OCI-LY7 (cell line): Measurements from ENCODE around the gene S100A6.

Experiments used
- EZH2phosphoT487 ChIP-seq: fragments of 200-600 bp; sonication (generic); IDR thresholded peaks from 2 replicates; pipeline ENCODE4 v1.6.1; 2018; ENCODE audit warnings: low read depth, borderline replicate concordance, mild to moderate bottlenecking, mixed run types, antibody characterized with exemption, low read length, moderate library complexity, mixed read lengths
- TF ChIP-seq, protein P1 (sequence below): fragments of 200-600 bp; sonication (generic); conservative IDR thresholded peaks from 2 replicates; pipeline ENCODE4 v1.5.1; 2014; ENCODE audit warnings: mild to moderate bottlenecking, antibody characterized with exemption, low read length, moderate library complexity, mixed read lengths

DNA sequence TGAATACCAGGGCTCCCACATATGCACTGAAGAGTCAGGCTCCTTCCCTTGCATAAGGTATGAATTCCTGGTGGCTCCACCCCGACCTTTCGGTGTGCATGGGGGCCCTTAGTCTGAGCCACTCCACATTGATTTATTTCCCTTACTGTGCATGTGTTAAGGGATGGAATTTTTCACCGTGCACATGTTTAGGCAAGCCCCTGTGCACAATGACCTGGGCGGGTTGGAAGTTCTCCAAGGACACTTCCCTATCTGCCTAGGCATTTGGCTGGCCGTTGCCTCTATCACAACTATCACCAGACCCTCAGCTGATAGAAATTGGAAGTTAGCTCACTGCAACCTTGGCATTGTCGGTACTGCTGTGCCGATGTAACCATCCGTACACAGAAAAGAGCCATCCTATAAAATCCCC, 9.7 kb downstream of the S100A6 start:
- no peak for TF ChIP-seq EZH2phosphoT487
- TF ChIP-seq, protein P1, sequence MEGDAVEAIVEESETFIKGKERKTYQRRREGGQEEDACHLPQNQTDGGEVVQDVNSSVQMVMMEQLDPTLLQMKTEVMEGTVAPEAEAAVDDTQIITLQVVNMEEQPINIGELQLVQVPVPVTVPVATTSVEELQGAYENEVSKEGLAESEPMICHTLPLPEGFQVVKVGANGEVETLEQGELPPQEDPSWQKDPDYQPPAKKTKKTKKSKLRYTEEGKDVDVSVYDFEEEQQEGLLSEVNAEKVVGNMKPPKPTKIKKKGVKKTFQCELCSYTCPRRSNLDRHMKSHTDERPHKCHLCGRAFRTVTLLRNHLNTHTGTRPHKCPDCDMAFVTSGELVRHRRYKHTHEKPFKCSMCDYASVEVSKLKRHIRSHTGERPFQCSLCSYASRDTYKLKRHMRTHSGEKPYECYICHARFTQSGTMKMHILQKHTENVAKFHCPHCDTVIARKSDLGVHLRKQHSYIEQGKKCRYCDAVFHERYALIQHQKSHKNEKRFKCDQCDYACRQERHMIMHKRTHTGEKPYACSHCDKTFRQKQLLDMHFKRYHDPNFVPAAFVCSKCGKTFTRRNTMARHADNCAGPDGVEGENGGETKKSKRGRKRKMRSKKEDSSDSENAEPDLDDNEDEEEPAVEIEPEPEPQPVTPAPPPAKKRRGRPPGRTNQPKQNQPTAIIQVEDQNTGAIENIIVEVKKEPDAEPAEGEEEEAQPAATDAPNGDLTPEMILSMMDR = no peak
